GM18951 (cell line): ENCODE results near the gene EFHD2.

Source experiments
- POLR2A ChIP-seq: IDR thresholded peaks from 4 replicates; pipeline ENCODE4 v1.6.1; 2011; ENCODE audit warnings: mild to moderate bottlenecking; ENCODE audit not compliant: insufficient read length, insufficient read depth; ENCODE audit errors: extremely low read depth
- in situ Hi-C: fragments of 300-500 bp; cut with MboI; formaldehyde crosslinking; loops from one replicate; pipeline ENCODE4 v1.12.0; 2022; ENCODE audit warnings: low sequenced_read_pairs, mixed read lengths, inconsistent platforms; ENCODE audit not compliant: unreplicated experiment

The EFHD2 gene

DNA sequence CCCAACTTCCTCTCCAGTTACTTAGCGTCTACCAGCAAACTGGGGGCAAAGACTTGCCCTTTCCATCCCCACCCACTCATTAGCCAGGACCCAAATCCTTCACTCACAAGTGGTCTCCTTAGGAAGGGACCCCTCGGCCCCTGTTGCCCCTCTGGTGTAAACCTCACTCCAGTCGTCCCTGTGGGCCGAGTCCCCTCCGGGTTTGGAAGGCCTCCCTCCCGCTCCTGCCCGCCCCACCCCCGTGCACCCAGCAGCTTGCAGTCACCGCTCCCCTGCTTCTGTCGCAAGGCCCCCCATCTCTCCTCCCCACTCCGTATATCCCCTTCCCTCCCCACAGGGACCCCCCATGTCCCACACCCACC, 1.2 kb downstream of the EFHD2 start:
- TF ChIP-seq POLR2A, result no peak
- in situ Hi-C loops, result no loop called here

DNA sequence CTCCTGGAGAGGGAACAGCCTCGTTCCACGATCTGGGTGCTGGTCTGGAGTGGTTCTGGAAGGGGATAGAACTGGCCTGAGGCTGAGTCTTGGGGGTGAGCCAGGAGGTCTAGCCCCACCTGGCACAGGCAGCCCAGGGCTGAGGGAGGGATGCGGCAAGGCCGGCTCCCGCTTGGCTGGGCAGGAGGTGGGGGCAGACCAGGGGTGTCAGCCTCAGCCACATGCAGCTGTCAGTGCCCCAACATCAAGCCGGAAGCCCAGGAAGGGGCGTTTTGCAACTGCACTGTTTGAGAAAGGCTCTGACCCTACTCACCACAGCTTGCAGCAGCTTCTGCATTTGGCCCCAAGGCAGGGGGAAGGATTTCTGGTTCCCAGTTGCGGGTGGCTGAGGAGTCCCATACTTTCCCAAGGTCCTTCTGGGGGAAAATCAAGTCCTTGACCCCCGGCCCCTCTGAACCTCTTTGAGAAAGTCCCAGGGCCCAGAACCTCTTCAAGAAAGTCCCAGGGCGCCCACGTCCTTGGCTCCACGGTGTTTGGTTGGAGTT, 2.0 kb downstream of the EFHD2 start:
- in situ Hi-C loops, result no loop called here
- TF ChIP-seq POLR2A, result no peak

DNA sequence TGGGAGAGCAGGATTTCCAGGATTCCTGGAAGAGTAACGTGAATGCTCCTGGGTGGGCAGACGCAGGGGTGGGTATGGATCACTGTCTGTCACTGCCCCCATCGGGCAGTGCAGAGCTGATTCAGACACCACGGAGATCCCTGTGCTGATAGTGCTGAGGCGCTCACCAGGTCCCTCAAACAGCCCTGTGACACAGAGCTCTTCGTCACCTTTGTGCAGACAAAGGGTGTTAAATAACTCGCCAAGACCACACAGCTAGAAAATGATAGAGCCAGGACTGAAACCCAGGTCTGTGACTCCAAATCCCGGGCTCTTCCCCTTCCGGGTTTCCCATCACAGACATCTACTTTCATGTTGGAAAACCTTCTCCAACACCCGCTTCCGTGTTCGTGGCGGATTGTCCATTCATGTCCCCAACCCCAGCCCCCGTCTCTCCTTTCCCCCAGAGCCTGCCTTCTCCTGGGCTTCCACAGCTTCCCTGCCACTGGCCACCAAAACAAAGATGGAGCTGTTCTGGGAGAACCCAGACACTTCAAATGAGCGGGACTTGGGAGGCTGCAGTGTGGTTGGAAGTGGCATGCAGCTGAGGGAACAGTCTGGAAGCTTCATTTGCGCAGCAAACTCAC, 2.6 kb downstream of the EFHD2 start:
- no peak for TF ChIP-seq POLR2A
- in situ Hi-C loops, result no loop called here

DNA sequence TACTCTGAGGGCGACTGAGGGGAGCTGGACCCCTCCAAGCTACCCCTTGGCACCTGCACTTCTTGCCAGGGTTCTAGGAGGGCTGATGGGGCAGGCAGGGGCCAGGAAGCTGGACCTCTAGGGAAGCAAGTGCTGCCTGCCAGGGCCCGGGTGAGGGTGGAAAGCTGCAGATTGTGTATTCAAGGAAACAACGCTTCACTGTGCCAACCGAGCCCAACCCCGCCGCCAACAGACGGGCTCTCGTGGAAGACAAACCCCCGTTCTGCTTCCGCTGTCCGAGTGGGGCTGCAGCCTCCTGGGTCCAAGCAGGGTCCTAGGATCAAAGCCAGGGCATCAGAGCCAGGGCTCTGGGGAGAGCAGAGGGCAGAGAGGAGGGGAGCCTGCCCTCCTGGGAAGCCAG, 3.2 kb downstream of the EFHD2 start:
- in situ Hi-C loops, result no loop called here

DNA sequence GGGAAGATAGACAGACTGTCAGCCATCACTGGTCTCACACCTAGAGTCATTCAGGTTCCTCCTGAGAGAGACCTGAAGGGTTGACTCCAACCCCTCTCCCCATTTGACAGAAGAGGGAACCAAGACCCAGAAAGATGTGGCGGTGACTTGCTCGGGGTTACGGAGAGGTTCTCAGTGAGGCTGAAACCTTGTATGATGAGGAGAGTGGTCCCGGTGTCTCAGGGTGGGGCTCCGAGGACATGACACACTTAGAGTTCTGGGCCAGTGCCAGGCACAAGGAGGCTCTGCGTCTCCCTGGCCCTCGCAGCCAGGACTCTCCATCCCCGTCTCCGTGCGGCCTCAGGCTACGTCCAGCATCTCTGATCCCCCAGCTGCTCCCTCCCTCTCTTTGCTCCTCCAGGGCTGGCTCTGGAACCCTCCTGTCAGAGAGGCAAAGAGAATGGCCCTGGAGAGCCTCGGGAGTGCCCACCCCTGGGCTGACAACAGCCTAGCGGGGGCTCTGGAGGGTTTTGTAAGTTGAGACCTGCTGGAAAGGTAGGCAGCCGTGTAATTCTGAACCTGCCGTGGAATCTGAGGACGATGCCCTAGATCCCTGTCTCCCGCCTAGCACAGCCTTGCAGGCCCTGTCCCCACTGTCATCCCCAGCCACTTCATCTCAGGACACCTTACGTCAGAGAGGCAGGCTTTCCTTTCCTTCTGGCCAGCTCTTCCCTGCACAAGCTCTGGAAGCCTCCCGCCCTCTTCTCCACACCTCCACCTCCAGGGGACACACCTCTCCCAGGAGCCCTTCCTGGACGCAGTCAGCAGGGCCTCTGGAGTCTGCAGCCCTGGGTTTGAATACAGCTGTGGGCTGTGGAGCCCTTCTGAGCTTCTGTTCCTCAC, 4.1 kb downstream of the EFHD2 start:
- no peak for TF ChIP-seq POLR2A
- in situ Hi-C loops, result no loop called here

More for the DNA sequence above, 3.2 kb downstream of the EFHD2 start:
- no peak for TF ChIP-seq POLR2A

DNA sequence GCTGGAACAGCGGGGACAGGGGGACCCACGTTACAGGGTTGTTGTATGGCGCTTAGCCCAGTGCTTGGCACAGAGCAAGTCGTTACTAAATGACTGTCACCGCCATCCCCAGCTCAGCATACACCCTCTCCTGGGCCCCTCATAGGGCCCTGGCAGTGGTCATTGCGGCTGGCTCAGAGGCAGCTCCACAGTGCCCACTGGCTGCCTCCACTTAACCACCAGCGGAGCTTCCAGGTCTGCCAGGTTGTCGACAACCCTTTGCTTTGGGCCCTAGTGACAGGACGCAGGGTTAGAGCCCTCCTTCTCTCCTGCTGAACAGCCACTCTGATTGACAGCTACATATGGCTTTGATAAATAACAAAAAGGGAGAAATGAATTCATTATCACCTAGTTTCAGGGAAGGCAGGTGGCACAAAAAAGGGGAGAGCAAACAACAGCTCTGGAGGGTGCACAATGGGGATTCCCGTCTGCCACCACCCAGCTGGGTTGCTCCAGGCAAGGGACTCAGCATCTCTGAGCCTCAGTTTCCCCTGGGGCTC, 4.8 kb downstream of the EFHD2 start:
- in situ Hi-C loops, result no loop called here
- no peak for TF ChIP-seq POLR2A

DNA sequence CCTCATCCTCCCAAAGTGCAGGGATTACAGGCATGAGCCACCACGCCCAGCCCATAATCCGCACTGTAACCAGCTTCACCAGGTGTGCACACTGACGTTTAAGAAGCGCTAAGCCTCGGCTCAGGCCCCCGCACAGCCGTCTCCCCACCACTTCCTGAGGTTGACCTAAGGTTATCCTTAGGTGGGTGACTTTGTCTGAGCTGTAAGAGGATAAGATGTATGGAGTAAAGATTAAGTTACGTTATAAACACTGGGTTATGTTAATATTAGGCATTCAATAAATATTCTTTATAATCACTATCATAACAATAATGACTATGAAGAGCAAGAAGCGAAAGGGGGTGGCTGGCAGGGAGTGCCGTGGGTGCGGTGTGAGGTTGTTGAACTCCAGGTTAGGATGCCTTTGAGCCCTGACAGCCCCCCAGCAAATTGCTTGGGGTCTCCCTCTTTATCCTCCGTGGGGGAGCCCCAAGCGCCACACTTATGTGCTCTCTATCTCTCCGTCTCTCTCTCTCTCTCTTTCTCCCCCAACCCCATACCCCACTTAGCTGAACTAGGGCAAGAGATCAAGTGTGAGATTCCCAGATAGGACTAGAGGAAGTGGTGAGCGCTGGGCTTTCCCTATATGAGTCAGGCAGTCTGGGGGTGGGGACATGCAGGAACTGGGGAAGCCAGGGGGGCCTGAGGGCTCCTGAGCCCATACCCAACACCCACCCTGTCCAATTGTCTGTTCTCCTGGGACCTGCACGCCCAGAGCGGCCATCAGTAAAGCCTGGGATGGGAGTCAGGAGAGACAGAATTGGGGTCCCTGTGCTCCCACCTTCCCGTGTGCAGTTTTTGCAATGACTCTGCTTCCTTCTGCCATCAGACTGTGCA, 7.6 kb downstream of the EFHD2 start:
- in situ Hi-C loops, result no loop called here
- TF ChIP-seq POLR2A, result no peak

DNA sequence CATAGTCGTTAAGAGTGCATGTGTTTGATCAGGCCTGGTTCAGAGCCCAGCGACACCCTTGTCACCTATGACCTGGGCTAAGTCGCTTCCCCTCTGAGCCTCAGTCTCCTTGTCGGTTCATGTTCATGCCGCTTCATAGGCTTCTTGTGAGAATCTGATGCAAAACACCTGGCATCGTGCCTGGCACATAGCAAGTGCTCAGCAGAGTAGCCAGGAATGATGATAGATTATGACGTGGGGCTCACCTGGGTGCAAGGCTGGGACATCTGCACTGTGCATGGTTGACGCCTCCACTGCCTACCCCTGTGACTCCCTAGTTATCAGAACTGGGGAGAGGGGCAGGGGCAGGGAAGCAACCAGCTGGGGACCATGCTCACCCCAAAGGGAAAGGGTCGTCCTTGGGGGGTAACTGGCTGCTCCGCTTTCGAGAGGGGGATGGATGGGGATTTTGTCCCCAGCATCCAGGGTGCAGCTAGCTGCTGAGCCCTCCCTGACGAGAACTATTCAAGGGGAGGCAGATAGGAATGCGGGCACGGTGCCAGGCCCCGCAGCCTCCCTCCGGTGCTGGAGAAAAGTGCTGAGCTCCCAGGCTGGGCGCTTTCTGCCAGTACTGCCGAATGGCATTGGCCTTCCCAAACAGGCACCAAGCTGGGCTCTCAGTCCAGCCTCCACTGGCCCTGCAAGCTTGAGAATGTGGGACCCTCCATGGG, 9.3 kb downstream of the EFHD2 start:
- TF ChIP-seq POLR2A, result no peak
- in situ Hi-C loops, result no loop called here

DNA sequence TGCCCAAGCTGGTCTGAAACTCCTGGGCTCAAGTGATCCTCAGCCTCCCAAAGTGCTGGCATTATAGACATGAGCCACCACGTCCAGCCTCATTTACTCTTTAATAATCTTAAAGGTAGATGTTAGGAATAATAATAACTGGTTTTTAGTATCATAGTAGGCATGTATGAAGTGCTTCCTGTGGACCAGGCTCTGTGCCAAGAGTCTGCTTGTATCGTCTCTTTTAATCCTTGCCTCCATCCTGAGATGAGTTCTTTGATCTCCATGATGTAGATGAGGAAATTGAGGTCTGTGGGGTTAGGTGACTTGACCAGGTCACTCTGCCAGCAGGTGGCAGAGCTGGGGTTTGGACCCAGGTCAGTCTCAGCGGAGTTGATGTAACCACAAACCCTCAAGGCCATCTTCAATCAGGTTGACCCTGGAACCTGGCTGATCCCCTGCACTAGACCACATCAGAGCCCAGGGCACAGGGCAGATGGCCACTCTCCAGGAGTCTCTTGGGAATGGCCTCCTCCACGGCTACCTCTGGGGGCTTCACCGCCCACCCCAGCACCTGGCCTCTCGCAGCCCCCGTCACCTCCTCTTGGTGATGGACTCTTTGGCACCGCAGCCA, 11.3 kb downstream of the EFHD2 start:
- in situ Hi-C loops, result no loop called here
- TF ChIP-seq POLR2A, result no peak

DNA sequence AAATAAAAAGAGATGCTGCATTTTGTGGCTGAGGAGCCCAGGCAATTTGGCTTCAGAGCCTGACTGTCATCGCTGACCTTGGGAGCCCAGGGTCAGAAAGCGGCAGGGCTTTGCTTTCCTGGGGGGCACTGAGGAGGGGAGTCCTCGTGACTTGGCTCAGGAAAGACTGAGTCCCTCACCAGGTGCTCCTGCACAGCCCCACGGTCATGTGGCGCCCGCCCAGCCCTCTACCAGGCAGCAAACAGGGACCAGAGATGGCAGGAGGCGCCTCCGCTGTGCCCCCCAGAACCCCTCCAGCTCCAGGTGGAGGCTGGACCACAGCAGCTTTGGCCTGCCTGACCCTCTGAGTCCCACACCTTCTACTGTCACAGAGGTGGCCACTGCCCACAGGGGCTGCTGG, 13.2 kb downstream of the EFHD2 start:
- in situ Hi-C loops, result no loop called here

DNA sequence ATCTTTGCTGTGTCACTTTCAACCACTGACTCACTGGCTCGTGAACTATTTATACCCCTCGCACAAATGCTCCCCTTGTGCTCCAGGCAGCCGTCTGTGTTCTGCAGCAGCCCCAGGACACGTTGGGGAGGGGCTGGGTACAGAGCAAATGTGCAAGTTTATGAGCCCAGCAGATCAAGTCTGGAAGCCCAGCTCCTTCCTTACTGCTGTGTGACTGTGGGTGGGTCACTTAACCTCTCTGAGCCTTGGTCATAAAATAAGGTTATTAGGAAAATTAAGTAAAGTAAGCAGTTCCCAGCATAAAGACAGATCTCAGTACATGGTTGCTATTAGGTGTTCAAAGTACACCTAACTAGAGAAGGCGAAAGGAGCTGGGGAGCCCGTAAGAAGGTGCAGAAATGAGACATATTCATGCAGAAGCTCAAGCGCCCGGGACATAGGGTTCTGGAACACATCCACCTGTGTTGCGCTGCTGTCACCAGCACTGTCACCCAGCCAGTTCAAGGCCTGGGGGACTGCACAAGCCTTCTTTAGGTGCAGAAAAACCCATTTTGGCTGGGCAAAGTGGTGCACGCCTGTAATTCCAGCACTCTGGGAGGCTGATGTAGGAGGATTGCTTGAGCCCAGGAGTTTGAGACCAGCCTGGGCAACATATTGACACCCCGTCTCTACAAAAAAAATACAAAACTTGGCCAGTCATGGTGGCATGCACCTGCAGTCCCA, 13.8 kb downstream of the EFHD2 start:
- in situ Hi-C loops, result no loop called here
- no peak for TF ChIP-seq POLR2A

More for the DNA sequence above, 13.2 kb downstream of the EFHD2 start:
- no peak for TF ChIP-seq POLR2A
